H9 (cell line): ENCODE results near the gene R3HDM4. TPM values are rescaled to one million over a fixed set of nuclear protein-coding genes. Genes with fewer than 3 reads are reported as not detected.

Experiments
- DNase-seq: peaks from one replicate; pipeline ENCODE4 v3.0.0-alpha.2; 2017
- H2AFZ ChIP-seq: one replicate; pipeline ENCODE4 v1.6.1; 2013; ENCODE audit warnings: mild to moderate bottlenecking, low read length, control low read depth, moderate library complexity
- H2AK5ac ChIP-seq: 2 replicates; pipeline ENCODE4 v1.6.1; 2013; ENCODE audit warnings: low read length, control low read depth, mixed read lengths; ENCODE audit not compliant: insufficient read length
- H2BK120ac ChIP-seq: one replicate; pipeline ENCODE4 v1.6.1; 2013; ENCODE audit warnings: low read depth, mild to moderate bottlenecking, low read length, control low read depth, inconsistent platforms; ENCODE audit not compliant: poor library complexity, severe bottlenecking
- H2BK12ac ChIP-seq: 2 replicates; pipeline ENCODE4 v1.6.1; 2013; ENCODE audit warnings: low read length, control low read depth, mixed read lengths, low read depth; ENCODE audit not compliant: insufficient read length
- H2BK15ac ChIP-seq: 2 replicates; pipeline ENCODE4 v1.6.1; 2013; ENCODE audit warnings: low read depth, low read length, control low read depth
- H2BK20ac ChIP-seq: one replicate; pipeline ENCODE4 v1.6.1; 2013; ENCODE audit warnings: low read depth, mild to moderate bottlenecking, low read length, control low read depth, inconsistent platforms; ENCODE audit not compliant: poor library complexity, severe bottlenecking
- H2BK5ac ChIP-seq: 2 replicates; pipeline ENCODE4 v1.6.1; 2013; ENCODE audit warnings: low read length, control low read depth, mixed read lengths; ENCODE audit not compliant: insufficient read length
- H3K14ac ChIP-seq: 2 replicates; pipeline ENCODE4 v1.6.1; 2013; ENCODE audit warnings: low read length, control low read depth; ENCODE audit not compliant: insufficient read depth
- H3K18ac ChIP-seq: 2 replicates; pipeline ENCODE4 v1.6.1; 2013; ENCODE audit warnings: low read depth, mild to moderate bottlenecking, mixed read lengths, low read length, control low read depth; ENCODE audit not compliant: insufficient read length
- H3K23ac ChIP-seq: 2 replicates; pipeline ENCODE4 v1.6.1; 2013; ENCODE audit warnings: low read length, control low read depth, mixed read lengths, low read depth; ENCODE audit not compliant: insufficient read length
- H3K23me2 ChIP-seq: 2 replicates; pipeline ENCODE4 v1.6.1; 2013; ENCODE audit warnings: low read depth, mild to moderate bottlenecking, mixed read lengths, low read length, control low read depth; ENCODE audit not compliant: insufficient read length, poor library complexity, severe bottlenecking
- H3K27ac ChIP-seq: 2 replicates; pipeline ENCODE4 v1.5.1; 2013; ENCODE audit warnings: low read length, control low read depth, mixed read lengths, low read depth; ENCODE audit not compliant: insufficient read length
- H3K27me3 ChIP-seq: 2 replicates; pipeline ENCODE4 v1.6.1; 2013; ENCODE audit warnings: low read length, control low read depth, inconsistent platforms; ENCODE audit not compliant: insufficient read depth
- H3K4ac ChIP-seq: 2 replicates; pipeline ENCODE4 v1.6.1; 2013; ENCODE audit warnings: low read depth, mild to moderate bottlenecking, control low read depth, inconsistent platforms, low read length, moderate library complexity
- H3K4me1 ChIP-seq: 2 replicates; pipeline ENCODE4 v1.6.1; 2013; ENCODE audit warnings: low read length, control low read depth, inconsistent platforms; ENCODE audit not compliant: insufficient read depth
- H3K4me2 ChIP-seq: 2 replicates; pipeline ENCODE4 v1.6.1; 2013; ENCODE audit warnings: low read length, control low read depth, mixed read lengths; ENCODE audit not compliant: insufficient read length, insufficient read depth
- H3K56ac ChIP-seq: 2 replicates; pipeline ENCODE4 v1.6.1; 2013; ENCODE audit warnings: low read depth, mild to moderate bottlenecking, mixed read lengths, low read length, control low read depth; ENCODE audit not compliant: insufficient read length
- H3K79me1 ChIP-seq: 2 replicates; pipeline ENCODE4 v1.6.1; 2013; ENCODE audit warnings: low read depth, mild to moderate bottlenecking, moderate library complexity, low read length, control low read depth, inconsistent platforms; ENCODE audit not compliant: insufficient read depth, poor library complexity, severe bottlenecking
- H3K79me2 ChIP-seq: 2 replicates; pipeline ENCODE4 v1.6.1; 2013; ENCODE audit warnings: low read length, control low read depth, inconsistent platforms; ENCODE audit not compliant: insufficient read depth
- H3K9ac ChIP-seq: 2 replicates; pipeline ENCODE4 v1.6.1; 2013; ENCODE audit warnings: low read length, control low read depth, mixed read lengths; ENCODE audit not compliant: insufficient read length; ENCODE audit errors: extremely low read depth
- H3K9me3 ChIP-seq: one replicate; pipeline ENCODE4 v1.6.1; 2013; ENCODE audit warnings: low read depth, low read length, inconsistent platforms; ENCODE audit not compliant: control insufficient read depth
- H3T11ph ChIP-seq: one replicate; pipeline ENCODE4 v1.6.1; 2013; ENCODE audit warnings: mild to moderate bottlenecking, low read length, control low read depth, inconsistent platforms
- H4K20me1 ChIP-seq: one replicate; pipeline ENCODE4 v1.6.1; 2013; ENCODE audit not compliant: control insufficient read depth, insufficient read length, insufficient read depth
- H4K5ac ChIP-seq: 2 replicates; pipeline ENCODE4 v1.6.1; 2013; ENCODE audit warnings: low read depth, mild to moderate bottlenecking, mixed read lengths, low read length, control low read depth; ENCODE audit not compliant: insufficient read length
- H4K8ac ChIP-seq: replicated peaks from 2 replicates; pipeline ENCODE4 v1.6.1; 2013; ENCODE audit warnings: low read length, control low read depth, mixed read lengths, low read depth; ENCODE audit not compliant: insufficient read length
- H4K91ac ChIP-seq: 2 replicates; pipeline ENCODE4 v1.6.1; 2013; ENCODE audit warnings: low read depth, mild to moderate bottlenecking, moderate library complexity, mixed read lengths, low read length, control low read depth; ENCODE audit not compliant: insufficient read length
- H3K27ac Mint-ChIP-seq, 3 experiments: 2 replicates in 2 of 3; 3 replicates in 1 of 3; pipeline ENCODE4 v1.8.0; 2020 to 2021; ENCODE audit warnings: mixed read lengths in 3 of 3, mild to moderate bottlenecking in 1 of 3, moderate library complexity in 1 of 3
- H3K27me3 Mint-ChIP-seq: 2 replicates; pipeline ENCODE4 v1.8.0; 2021; ENCODE audit warnings: low read depth, mild to moderate bottlenecking, moderate library complexity, mixed read lengths
- H3K36me3 Mint-ChIP-seq, 3 experiments: 2 replicates in 2 of 3; 3 replicates in 1 of 3; pipeline ENCODE4 v1.8.0; 2020 to 2021; ENCODE audit warnings: low read depth in 3 of 3, mixed read lengths in 3 of 3; ENCODE audit not compliant: insufficient read depth in 1 of 3
- H3K4me1 Mint-ChIP-seq, 2 experiments: 2 replicates each; pipeline ENCODE4 v1.8.0; 2020; ENCODE audit warnings: mixed read lengths in 2 of 2
- H3K4me3 Mint-ChIP-seq, 2 experiments: 2 replicates in 1 of 2; 3 replicates in 1 of 2; pipeline ENCODE4 v1.8.0; 2020 to 2021; ENCODE audit warnings: mild to moderate bottlenecking in 2 of 2, mixed read lengths in 2 of 2, moderate library complexity in 1 of 2
- H3K9me3 Mint-ChIP-seq, 2 experiments: 2 replicates in 1 of 2; 3 replicates in 1 of 2; pipeline ENCODE4 v1.8.0; 2020; ENCODE audit warnings: mild to moderate bottlenecking in 2 of 2, mixed read lengths in 2 of 2, moderate library complexity in 1 of 2
- WGBS: extraction: QIAGEN DNeasy Blood & Tissue Kit; methylation state at CpG from one replicate; pipeline ENCODE4 v1.1.7; 2013; ENCODE audit warnings: missing lambda C conversion rate, low lambda C conversion rate, mixed read lengths; ENCODE audit not compliant: insufficient read length; ENCODE audit errors: extremely low coverage; 5-methylcytosine and 5-hydroxymethylcytosine counted together
- total RNA-seq: library from RNA; stranded (reverse); gene quantifications from 2 replicates; pipeline ENCODE4 v1.2.1, GENCODE V29; 2021
- TF ChIP-seq, protein P1 (sequence below): fragments of 200-600 bp; sonication (generic); conservative IDR thresholded peaks from 3 replicates; pipeline ENCODE4 v1.8.0; 2021; ENCODE audit warnings: antibody characterized with exemption, mild to moderate bottlenecking

Gene R3HDM4
- total RNA-seq, 1 experiment from 2014 or later, result 66.4 TPM

GRCh38 chr19:890831-891230 lies 22.2 kb downstream of the R3HDM4 start:
- no peak overlapping the region for H3K18ac ChIP-seq
- no peak overlapping the region for H2AK5ac ChIP-seq
- no peaks in the 10 kb centered on the region; the same call in 1 of the 2 replicates for H3K79me2 ChIP-seq
- no peak for DNase-seq
- H3K4me2 ChIP-seq, result no peak overlapping the region
- Mint-ChIP-seq H3K36me3 (peaks cover 0 to 30% (median 22%) of the 10 kb centered on the region in 3 experiments; a peak in 6 of 7 replicates), H3K27me3 (peaks cover 4% of the 10 kb centered on the region; the same call in 1 of the 2 replicates), H3K4me3 (peak overlapping the region; percentile 50 to 71), H3K9me3 (no peaks in the 10 kb centered on the region; a peak in 1 of 5 replicates), H3K4me1 (peaks cover 3 to 6% of the 10 kb centered on the region in 2 experiments; a peak in 3 of 4 replicates), H3K27ac (no peak overlapping the region)
- H3K14ac ChIP-seq, result no peak overlapping the region
- no peak overlapping the region for H3K9ac ChIP-seq
- no peak overlapping the region for H4K91ac ChIP-seq
- H3K9me3 ChIP-seq, result no peaks in the 10 kb centered on the region
- no peak overlapping the region for H2BK12ac ChIP-seq
- H3K4me1 ChIP-seq, result no peaks in the 10 kb centered on the region
- TF ChIP-seq, protein P1, sequence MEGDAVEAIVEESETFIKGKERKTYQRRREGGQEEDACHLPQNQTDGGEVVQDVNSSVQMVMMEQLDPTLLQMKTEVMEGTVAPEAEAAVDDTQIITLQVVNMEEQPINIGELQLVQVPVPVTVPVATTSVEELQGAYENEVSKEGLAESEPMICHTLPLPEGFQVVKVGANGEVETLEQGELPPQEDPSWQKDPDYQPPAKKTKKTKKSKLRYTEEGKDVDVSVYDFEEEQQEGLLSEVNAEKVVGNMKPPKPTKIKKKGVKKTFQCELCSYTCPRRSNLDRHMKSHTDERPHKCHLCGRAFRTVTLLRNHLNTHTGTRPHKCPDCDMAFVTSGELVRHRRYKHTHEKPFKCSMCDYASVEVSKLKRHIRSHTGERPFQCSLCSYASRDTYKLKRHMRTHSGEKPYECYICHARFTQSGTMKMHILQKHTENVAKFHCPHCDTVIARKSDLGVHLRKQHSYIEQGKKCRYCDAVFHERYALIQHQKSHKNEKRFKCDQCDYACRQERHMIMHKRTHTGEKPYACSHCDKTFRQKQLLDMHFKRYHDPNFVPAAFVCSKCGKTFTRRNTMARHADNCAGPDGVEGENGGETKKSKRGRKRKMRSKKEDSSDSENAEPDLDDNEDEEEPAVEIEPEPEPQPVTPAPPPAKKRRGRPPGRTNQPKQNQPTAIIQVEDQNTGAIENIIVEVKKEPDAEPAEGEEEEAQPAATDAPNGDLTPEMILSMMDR, result no peak
- H3K79me1 ChIP-seq, result no peaks in the 10 kb centered on the region
- no peak overlapping the region for H4K5ac ChIP-seq
- H2BK15ac ChIP-seq, result no peak overlapping the region
- H3K23me2 ChIP-seq, result peaks cover 4% of the 10 kb centered on the region
- H3K27me3 ChIP-seq, result no peaks in the 10 kb centered on the region
- no CpG with 5 or more reads among the region's 18 CpGs for WGBS
- no peak overlapping the region for H2BK20ac ChIP-seq
- no peak overlapping the region for H2BK120ac ChIP-seq
- no peak overlapping the region for H4K8ac ChIP-seq
- H3K56ac ChIP-seq, result no peak overlapping the region
- H4K20me1 ChIP-seq, result peaks cover 2% of the 10 kb centered on the region
- no peak overlapping the region for H3K23ac ChIP-seq
- no peak overlapping the region for H3T11ph ChIP-seq
- no peak overlapping the region for H2BK5ac ChIP-seq
- no peak overlapping the region for H3K4ac ChIP-seq
- H2AFZ ChIP-seq, result no peak overlapping the region
- no peak overlapping the region for H3K27ac ChIP-seq
